Endothelial cell of umbilical vein (primary cell): ENCODE results near the gene TRIM67. TPM values are rescaled to one million over a fixed set of nuclear protein-coding genes. Genes with fewer than 3 reads are reported as not detected.

Source experiments
- BruUV-seq: library from RNA; stranded (reverse); fragments of 400-500 nt; replicated peaks from 2 replicates; lab custom pipeline; 2021; lab: Mats Ljungman, UMichigan
- CTCF ChIA-PET: fragments of 300-600, 350-600 bp; sonication (Branson Sonifier 250); formaldehyde crosslinking; loops from one replicate; lab custom pipeline; 2021; ENCODE audit warnings: antibody characterized with exemption, inconsistent platforms; lab: Charles Lee
- POLR2A ChIA-PET: fragments of 300-600, 350-600 bp; sonication (Branson Sonifier 250); formaldehyde crosslinking; loops from one replicate; lab custom pipeline; 2021; ENCODE audit warnings: antibody characterized with exemption, inconsistent platforms; lab: Charles Lee
- DNase-seq: peaks from one replicate; pipeline ENCODE4 v3.0.0-alpha.2; 2011; ENCODE audit warnings: low read depth, low spot score
- FAIRE-seq: peaks from 2 replicates; lab custom pipeline; 2011; peaks lifted over from hg19 to GRCh38; lab: Jason Lieb, UNC
- H2AFZ ChIP-seq: 2 replicates; pipeline ENCODE4 v1.6.0; 2012; ENCODE audit warnings: low read depth, low read length, control low read depth, inconsistent platforms
- H3K27ac ChIP-seq: 2 replicates; pipeline ENCODE4 v1.5.1; 2011; ENCODE audit warnings: low read depth, mild to moderate bottlenecking, control low read depth, low read length, moderate library complexity; ENCODE audit not compliant: insufficient read depth
- H3K27me3 ChIP-seq, 2 experiments: 2 replicates each; pipeline versions ENCODE4 v1.6.0 to v1.6.1; 2011; ENCODE audit warnings: low read length in 2 of 2, mixed read lengths in 1 of 2; ENCODE audit not compliant: control insufficient read depth in 2 of 2, insufficient read depth in 2 of 2
- H3K36me3 ChIP-seq, 2 experiments: 2 replicates in 1 of 2; 3 replicates in 1 of 2; pipeline ENCODE4 v1.5.1; 2011; ENCODE audit warnings: low read length in 2 of 2, mild to moderate bottlenecking in 1 of 2, moderate library complexity in 1 of 2; ENCODE audit not compliant: control insufficient read depth in 2 of 2, insufficient read depth in 2 of 2; ENCODE audit errors: extremely low read depth in 1 of 2
- H3K4me1 ChIP-seq: 3 replicates; pipeline ENCODE4 v1.5.1; 2011; ENCODE audit warnings: mild to moderate bottlenecking, low read length; ENCODE audit not compliant: control insufficient read depth, insufficient read depth; ENCODE audit errors: extremely low read depth
- H3K4me2 ChIP-seq: 2 replicates; pipeline ENCODE4 v1.6.1; 2011; ENCODE audit warnings: low read length, control low read depth, mixed read lengths; ENCODE audit not compliant: insufficient read depth
- H3K4me3 ChIP-seq, 3 experiments: fragments of 200-600 bp in 1 of 3; sonication (generic), shearing (Covaris generic) in 1 of 3; replicated peaks in 1 of 3; 2 replicates each; pipeline ENCODE4 v1.5.1; 2011 to 2016; ENCODE audit warnings: control low read depth in 3 of 3, low read length in 3 of 3, mild to moderate bottlenecking in 2 of 3, inconsistent platforms in 1 of 3, low read depth in 1 of 3, moderate library complexity in 1 of 3; ENCODE audit not compliant: insufficient read depth in 1 of 3
- H3K79me2 ChIP-seq: 2 replicates; pipeline ENCODE4 v1.6.0; 2012; ENCODE audit warnings: low read length, inconsistent platforms; ENCODE audit not compliant: control insufficient read depth, insufficient read depth
- H3K9ac ChIP-seq: replicated peaks from 2 replicates; pipeline ENCODE3; 2011; ENCODE audit warnings: low read length, control low read depth; ENCODE audit not compliant: insufficient read depth; ENCODE audit errors: extremely low read depth
- H3K9me1 ChIP-seq: replicated peaks from 3 replicates; pipeline ENCODE4 v1.6.0; 2011; ENCODE audit warnings: mild to moderate bottlenecking, low read length; ENCODE audit not compliant: control insufficient read depth, insufficient read depth; ENCODE audit errors: extremely low read depth
- H3K9me3 ChIP-seq: replicated peaks from 2 replicates; pipeline ENCODE4 v1.5.1; 2012; ENCODE audit warnings: low read length, inconsistent platforms; ENCODE audit not compliant: control insufficient read depth, insufficient read depth
- H4K20me1 ChIP-seq: replicated peaks from 2 replicates; pipeline ENCODE3; 2011; ENCODE audit warnings: mild to moderate bottlenecking, low read length; ENCODE audit not compliant: control insufficient read depth, insufficient read depth; ENCODE audit errors: extremely low read depth
- EZH2 ChIP-seq: IDR thresholded peaks from 2 replicates; pipeline ENCODE4 v1.6.1; 2012; ENCODE audit warnings: borderline replicate concordance, low read depth, mild to moderate bottlenecking, moderate library complexity, low read length, inconsistent platforms; ENCODE audit not compliant: severe bottlenecking
- FOS ChIP-seq: IDR thresholded peaks from 2 replicates; pipeline ENCODE4 v1.6.1; 2011; ENCODE audit warnings: mild to moderate bottlenecking, low read length, moderate library complexity, borderline replicate concordance; ENCODE audit not compliant: insufficient read depth
- GATA2 ChIP-seq: IDR thresholded peaks from 2 replicates; pipeline ENCODE4 v1.7.0; 2011; ENCODE audit warnings: low read depth, mild to moderate bottlenecking, moderate library complexity, mixed read lengths, low read length; ENCODE audit not compliant: insufficient read length, insufficient read depth
- JUN ChIP-seq: IDR thresholded peaks from 2 replicates; pipeline ENCODE4 v1.6.1; 2011; ENCODE audit warnings: borderline replicate concordance, low read depth; ENCODE audit not compliant: insufficient read length, insufficient read depth
- MAX ChIP-seq: IDR thresholded peaks from 2 replicates; pipeline ENCODE4 v1.6.1; 2011; ENCODE audit not compliant: insufficient read depth, insufficient read length
- MYC ChIP-seq: IDR thresholded peaks from one replicate; pipeline ENCODE4 v1.6.1; 2011; ENCODE audit warnings: mild to moderate bottlenecking, low read depth, low read length
- POLR2A ChIP-seq: IDR thresholded peaks from 2 replicates; pipeline ENCODE4 v1.6.1; 2012; ENCODE audit warnings: low read depth, mild to moderate bottlenecking, control low read depth, low read length
- POLR2AphosphoS5 ChIP-seq: IDR thresholded peaks from 2 replicates; pipeline ENCODE4 v1.6.1; 2012; ENCODE audit warnings: low read depth, mild to moderate bottlenecking, control low read depth, low read length, moderate library complexity; ENCODE audit not compliant: insufficient read depth
- dilution Hi-C: fragments of 300-500 bp; cut with MboI; formaldehyde crosslinking; loops from one replicate; pipeline ENCODE4 v1.15.0; 2019; ENCODE audit warnings: low sequenced_read_pairs; ENCODE audit not compliant: extremely low pct_ligation_motif_present
- intact Hi-C: fragments of 100-400 bp; cut with micrococcal nuclease; formaldehyde crosslinking; loops from one replicate; pipeline ENCODE4 v1.10.0; 2022
- polyA plus RNA-seq, 4 experiments: library from polyadenylated mRNA; depleted of rRNA in 3 of 4; stranded (reverse) in 3 of 4; unstranded in 1 of 4; fragments of >200 nt; gene quantifications; 2 replicates each; pipeline versions ENCODE4 v1.2.1 to v1.2.3, GENCODE V29; 2011 to 2012; ENCODE audit warnings: missing spikeins in 1 of 4
- total RNA-seq: library from RNA; stranded (reverse); gene quantifications from 2 replicates; pipeline ENCODE4 v1.2.3, GENCODE V29; 2021
- TF ChIP-seq, protein P1 (sequence below), 2 donors: IDR thresholded peaks; 1 replicate in 1 of 2; 2 replicates in 1 of 2; pipeline ENCODE4 v1.5.1; 2011; ENCODE audit warnings: low read length in 2 of 2, mild to moderate bottlenecking in 2 of 2, moderate library complexity in 2 of 2, control low read depth in 1 of 2, inconsistent platforms in 1 of 2, low read depth in 1 of 2; ENCODE audit not compliant: insufficient read depth in 1 of 2; ENCODE audit errors: extremely low read depth in 1 of 2

The TRIM67 gene
- total and polyA plus RNA-seq, 2 donors (not counting 3 experiments of a cell fraction or from before 2014, with no cell fraction given), result not detected

DNA sequence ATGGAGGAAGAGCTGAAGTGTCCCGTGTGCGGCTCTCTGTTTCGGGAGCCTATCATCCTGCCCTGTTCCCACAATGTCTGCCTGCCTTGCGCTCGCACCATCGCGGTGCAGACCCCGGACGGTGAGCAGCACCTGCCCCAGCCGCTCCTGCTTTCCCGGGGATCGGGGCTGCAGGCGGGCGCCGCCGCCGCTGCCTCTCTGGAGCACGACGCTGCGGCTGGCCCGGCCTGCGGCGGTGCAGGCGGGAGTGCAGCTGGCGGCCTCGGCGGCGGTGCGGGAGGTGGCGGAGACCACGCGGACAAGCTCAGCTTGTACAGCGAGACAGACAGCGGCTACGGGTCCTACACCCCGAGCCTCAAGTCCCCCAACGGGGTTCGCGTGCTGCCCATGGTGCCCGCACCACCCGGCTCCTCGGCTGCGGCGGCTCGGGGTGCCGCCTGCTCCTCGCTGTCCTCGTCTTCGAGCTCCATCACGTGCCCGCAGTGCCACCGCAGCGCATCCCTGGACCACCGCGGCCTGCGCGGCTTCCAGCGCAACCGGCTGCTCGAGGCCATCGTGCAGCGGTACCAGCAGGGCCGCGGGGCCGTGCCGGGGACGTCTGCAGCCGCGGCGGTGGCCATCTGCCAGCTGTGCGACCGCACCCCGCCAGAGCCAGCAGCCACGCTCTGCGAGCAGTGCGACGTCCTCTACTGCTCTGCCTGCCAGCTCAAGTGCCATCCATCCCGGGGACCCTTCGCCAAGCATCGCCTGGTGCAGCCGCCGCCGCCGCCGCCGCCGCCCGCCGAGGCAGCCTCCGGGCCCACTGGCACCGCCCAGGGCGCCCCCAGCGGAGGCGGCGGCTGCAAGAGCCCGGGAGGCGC is 1.3 kb downstream of the TRIM67 start:
- Histone ChIP-seq H3K79me2 (no peaks in the 10 kb centered on the region), H2AFZ (no peak overlapping the region), H3K27me3 (peaks cover 57 to 72% of the 10 kb centered on the region in 2 experiments), H3K27ac (no peak overlapping the region), H3K4me1 (no peaks in the 10 kb centered on the region), H4K20me1 (no peaks in the 10 kb centered on the region), H3K4me3 (no peak overlapping the region), H3K9me1 (no peaks in the 10 kb centered on the region), H3K4me2 (no peak overlapping the region), H3K9ac (no peak overlapping the region), H3K9me3 (no peaks in the 10 kb centered on the region), H3K36me3 (no peaks in the 10 kb centered on the region)
- ChIA-PET CTCF (interaction anchor here (0.6 to 1.8 kb wide), 4 partner anchors 57 to 521 kb away, joined by 3 to 5 read pairs (median 4); partner anchors contain the start of gene COG2), POLR2A (no interaction called here)
- DNase-seq (no peak), FAIRE-seq (no peak)
- intact Hi-C loops (loop anchor here (1.0 to 5.0 kb wide), 4 partner anchors 24 to 136 kb away; no protein-coding TSS in a partner anchor), dilution Hi-C loops (no loop called here)
- no TSS peak for BruUV-seq
- TF ChIP-seq MAX (no peak), EZH2 (peak; percentile 99), POLR2A (no peak)

GRCh38 chr1:231163830-231164427 is 2.1 kb downstream of the TRIM67 start:
- intact Hi-C loops, result loop anchor here (2.0 to 5.0 kb wide), 3 partner anchors 57 to 137 kb away; no protein-coding TSS in a partner anchor

More at GRCh38 chr1:231163830-231164427, 2.1 kb downstream of the TRIM67 start:
- Histone ChIP-seq H2AFZ (no peak overlapping the region), H3K9me3 (no peaks in the 10 kb centered on the region), H3K36me3 (no peaks in the 10 kb centered on the region), H3K27ac (no peak overlapping the region), H3K27me3 (peaks cover 57 to 72% of the 10 kb centered on the region in 2 experiments), H3K79me2 (no peaks in the 10 kb centered on the region), H3K4me2 (no peak overlapping the region), H3K9me1 (no peaks in the 10 kb centered on the region), H4K20me1 (no peaks in the 10 kb centered on the region), H3K4me3 (no peak overlapping the region), H3K9ac (no peak overlapping the region), H3K4me1 (no peaks in the 10 kb centered on the region)
- no TSS peak for BruUV-seq
- TF ChIP-seq MAX (no peak), FOS (no peak), MYC (no peak), POLR2AphosphoS5 (no peak), POLR2A (no peak), GATA2 (no peak), JUN (no peak), EZH2 (no peak)
- TF ChIP-seq, protein P1, sequence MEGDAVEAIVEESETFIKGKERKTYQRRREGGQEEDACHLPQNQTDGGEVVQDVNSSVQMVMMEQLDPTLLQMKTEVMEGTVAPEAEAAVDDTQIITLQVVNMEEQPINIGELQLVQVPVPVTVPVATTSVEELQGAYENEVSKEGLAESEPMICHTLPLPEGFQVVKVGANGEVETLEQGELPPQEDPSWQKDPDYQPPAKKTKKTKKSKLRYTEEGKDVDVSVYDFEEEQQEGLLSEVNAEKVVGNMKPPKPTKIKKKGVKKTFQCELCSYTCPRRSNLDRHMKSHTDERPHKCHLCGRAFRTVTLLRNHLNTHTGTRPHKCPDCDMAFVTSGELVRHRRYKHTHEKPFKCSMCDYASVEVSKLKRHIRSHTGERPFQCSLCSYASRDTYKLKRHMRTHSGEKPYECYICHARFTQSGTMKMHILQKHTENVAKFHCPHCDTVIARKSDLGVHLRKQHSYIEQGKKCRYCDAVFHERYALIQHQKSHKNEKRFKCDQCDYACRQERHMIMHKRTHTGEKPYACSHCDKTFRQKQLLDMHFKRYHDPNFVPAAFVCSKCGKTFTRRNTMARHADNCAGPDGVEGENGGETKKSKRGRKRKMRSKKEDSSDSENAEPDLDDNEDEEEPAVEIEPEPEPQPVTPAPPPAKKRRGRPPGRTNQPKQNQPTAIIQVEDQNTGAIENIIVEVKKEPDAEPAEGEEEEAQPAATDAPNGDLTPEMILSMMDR (IDR thresholded peaks at IDR 0.05; ENCODE audit: extremely low read depth in 1 of 2, insufficient read depth in 1 of 2, low read depth in 1 of 2, low read length in 2 of 2), result no peak
- DNase-seq, result no peak
- dilution Hi-C loops, result no loop called here
- CTCF ChIA-PET, result interaction anchor here (1.8 kb wide), 1 partner anchor 522 kb away, joined by 5 read pairs; the partner anchor contains the start of gene COG2
- no peak for FAIRE-seq
- POLR2A ChIA-PET, result no interaction called here
